ENCODE measurements around the gene PROK2.

PROK2 gene

GRCh38 chr3:71786217-71786549 is 1.2 kb upstream of the PROK2 start:
- DNase-seq = no peak

DNA sequence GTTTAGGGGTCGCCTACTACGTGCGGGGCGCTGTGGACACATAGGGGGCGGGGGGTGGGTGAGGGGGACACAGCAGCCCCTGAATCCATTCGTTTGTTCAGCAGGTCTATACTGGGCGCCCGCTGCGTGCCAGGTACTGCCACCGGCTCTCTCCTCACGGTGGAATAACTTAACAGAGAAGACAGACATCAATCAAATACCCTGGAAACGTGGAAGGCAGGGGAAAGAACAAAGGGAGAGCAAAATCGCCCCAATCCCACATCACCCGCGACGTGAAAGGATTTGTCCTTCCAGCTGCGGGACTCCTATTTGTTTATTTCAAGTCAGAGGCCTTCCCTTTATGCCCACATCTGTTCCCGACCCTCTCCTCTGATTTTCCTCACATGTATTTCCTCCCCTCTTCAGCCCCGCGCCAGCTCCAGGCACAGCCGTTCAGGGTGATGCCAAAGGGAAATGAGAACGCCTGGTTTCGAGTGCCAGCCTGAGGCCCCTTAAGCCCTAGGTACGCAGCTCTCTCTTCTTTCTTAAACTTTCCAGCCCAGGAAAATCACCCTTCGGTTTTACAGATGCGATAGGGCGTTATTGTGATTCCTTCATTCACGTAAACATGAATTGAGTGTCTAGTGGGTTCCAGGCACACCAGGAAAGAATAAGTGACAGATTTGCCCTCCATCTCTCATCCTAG is 726 bp upstream of the PROK2 start:
- no peak for DNase-seq

GRCh38 chr3:71784201-71784913 is 591 bp downstream of the PROK2 start:
- DNase-seq = no peak

- DNase-seq = no peak
These were observed 1.8 kb downstream of the PROK2 start for GRCh38 chr3:71783152-71783551.

DNA sequence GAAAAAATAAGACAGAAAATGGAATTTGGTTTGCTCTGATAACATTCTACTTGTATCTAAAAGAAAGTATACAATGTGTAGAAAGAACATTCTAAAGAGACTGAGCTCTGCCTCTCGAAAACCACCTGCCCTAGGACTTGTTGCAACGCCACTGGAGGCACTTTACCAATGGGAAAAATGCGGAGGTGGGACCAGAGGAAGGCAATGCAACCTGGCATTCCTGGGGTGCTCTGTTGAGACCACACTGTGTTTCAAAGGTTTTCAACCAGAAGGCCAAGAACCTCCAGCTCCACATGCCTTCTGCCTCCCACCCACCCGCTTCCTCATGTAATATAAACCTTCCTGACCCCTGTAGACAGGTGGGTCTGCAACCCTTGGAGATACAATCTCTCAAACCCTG is 4.5 kb downstream of the PROK2 start:
- DNase-seq = no peak

- no peak for DNase-seq
These were observed 5.1 kb downstream of the PROK2 start for GRCh38 chr3:71779674-71780377.

DNA sequence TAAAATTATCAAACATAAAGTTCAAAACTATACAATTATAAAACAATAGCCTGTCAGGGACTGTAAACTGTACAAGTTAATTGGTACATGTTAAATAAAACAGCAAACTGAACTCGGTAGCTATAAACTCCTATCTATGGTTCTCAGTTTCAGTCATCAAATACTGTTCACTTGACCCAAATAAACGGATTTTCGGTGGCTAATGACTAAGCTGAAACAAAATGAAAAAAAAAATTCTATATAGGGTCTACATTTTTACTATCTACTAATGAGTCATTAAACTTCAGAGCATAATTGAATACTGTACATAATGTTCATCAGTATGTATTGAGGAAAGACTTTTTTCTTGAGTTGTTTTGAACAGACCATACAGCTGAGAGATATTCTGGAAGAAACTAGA is 6.6 kb downstream of the PROK2 start:
- no peak for DNase-seq

- DNase-seq = no peak
These were observed 8.4 kb downstream of the PROK2 start for GRCh38 chr3:71776538-71776937.

DNA sequence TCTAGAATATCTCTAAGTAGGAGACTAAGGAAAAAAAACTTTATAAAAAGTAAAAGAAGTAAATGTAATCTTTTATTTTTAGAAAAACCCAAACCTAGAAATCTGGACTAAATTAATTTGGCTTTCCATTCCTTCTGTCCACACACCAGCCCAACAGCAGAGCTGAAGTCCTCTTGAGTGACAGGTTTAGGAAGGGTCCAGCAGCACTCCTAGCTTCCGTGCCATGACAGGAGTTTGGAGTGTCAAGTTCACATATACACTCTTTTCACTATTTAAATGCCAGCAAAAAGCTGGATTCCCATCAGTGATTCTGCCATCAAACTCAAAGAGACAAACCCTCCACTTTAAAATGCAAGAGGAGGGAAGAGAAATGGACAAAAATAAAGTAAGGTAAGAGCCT is 13.1 kb downstream of the PROK2 start:
- DNase-seq = no peak

DNA sequence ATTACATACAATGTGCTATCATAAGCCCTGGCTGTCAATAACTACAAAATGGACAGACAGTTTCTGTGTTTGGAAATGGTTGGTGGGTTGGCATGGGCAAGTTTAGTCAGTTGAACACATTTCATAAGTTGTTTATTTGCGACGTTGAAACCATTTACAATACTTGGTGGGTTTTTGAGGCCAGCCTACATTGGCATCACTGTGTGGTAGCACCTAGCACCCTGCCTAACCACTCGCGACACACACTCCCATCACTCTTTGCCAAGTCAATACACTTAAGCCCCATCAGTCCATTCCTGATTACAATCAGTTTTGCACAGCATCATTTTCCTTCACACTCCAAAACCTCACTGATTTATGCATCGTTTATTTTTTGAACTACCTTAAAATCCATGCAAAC is 13.8 kb downstream of the PROK2 start:
- DNase-seq = no peak

DNA sequence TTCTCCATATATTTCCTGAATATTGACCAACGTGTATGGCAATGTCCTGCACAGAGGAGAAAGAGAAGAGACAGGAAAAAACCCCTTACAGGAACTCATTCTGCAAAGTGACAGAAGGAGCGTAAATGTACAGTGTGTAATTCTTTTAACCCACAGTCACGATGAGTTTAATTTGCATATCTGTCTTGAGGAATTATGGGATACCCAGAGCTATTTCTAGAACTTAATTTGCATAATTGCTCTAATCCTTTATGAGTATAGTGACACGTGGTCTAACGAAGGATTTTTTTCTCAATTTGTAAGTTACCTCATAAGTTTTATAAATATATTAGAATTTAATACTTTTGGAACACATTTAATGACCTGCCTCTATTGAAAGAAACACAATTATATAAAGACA is 21.5 kb downstream of the PROK2 start:
- DNase-seq = no peak

- DNase-seq = no peak
These were observed 24.8 kb downstream of the PROK2 start for GRCh38 chr3:71760140-71760539.

DNA sequence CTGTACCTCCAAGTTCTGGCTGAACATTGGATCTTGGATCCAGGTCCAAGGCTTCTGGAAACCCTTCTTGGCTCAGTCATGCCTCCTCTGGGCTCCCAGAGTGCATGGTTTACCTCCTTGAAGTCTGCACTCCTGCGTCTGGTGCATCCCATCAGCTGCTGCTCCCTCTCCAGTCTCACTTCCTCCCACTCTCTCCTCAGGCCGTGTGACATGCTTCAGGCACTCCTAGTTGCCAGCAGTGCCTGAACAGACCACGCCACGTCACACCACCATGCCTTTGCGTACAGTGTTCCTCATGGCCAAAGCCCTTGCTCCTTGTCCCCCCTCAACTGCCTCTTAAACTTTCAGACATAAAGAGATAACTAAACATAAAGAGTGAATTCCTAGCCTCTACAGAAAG is 25.5 kb downstream of the PROK2 start:
- no peak for DNase-seq

- DNase-seq = no peak
These were observed 26.9 kb downstream of the PROK2 start for GRCh38 chr3:71758091-71758490.

DNA sequence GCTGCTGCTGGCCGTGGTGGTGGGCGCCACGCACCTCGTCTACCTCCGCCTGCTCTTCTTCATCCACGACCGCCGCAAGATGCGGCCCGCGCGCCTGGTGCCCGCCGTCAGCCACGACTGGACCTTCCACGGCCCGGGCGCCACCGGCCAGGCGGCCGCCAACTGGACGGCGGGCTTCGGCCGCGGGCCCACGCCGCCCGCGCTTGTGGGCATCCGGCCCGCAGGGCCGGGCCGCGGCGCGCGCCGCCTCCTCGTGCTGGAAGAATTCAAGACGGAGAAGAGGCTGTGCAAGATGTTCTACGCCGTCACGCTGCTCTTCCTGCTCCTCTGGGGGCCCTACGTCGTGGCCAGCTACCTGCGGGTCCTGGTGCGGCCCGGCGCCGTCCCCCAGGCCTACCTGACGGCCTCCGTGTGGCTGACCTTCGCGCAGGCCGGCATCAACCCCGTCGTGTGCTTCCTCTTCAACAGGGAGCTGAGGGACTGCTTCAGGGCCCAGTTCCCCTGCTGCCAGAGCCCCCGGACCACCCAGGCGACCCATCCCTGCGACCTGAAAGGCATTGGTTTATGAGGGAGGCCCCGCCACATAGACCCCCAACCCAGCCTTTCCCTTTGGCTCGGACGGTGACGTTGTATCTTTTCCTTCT is 30.2 kb downstream of the PROK2 start:
- DNase-seq = no peak

DNA sequence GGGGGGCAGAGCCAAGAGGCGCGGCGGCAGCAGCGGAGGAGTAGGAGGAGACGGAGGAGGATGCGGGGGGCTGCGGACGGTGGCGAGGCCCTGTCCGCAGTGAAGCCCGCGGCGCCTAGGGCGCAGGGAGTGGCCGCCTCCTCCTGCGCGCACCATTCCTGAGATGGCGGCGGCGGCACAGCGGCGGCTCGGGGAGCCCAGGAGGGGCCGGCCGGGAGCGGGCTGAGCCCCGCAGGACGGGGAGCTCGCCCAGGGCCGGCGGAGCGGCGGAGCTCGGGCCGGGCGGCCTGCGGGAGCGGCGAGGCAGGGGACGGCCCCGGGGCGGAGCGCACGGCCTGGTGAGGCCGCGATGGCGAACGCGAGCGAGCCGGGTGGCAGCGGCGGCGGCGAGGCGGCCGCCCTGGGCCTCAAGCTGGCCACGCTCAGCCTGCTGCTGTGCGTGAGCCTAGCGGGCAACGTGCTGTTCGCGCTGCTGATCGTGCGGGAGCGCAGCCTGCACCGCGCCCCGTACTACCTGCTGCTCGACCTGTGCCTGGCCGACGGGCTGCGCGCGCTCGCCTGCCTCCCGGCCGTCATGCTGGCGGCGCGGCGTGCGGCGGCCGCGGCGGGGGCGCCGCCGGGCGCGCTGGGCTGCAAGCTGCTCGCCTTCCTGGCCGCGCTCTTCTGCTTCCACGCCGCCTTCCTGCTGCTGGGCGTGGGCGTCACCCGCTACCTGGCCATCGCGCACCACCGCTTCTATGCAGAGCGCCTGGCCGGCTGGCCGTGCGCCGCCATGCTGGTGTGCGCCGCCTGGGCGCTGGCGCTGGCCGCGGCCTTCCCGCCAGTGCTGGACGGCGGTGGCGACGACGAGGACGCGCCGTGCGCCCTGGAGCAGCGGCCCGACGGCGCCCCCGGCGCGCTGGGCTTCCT is 31.0 kb downstream of the PROK2 start, which contains the start of gene GPR27:
GPR27 (plus strand) TSS at position 155 of the 909 bp plus-strand sequence; CDS start at position 350, 195 bp downstream.
- no peak for DNase-seq

DNA sequence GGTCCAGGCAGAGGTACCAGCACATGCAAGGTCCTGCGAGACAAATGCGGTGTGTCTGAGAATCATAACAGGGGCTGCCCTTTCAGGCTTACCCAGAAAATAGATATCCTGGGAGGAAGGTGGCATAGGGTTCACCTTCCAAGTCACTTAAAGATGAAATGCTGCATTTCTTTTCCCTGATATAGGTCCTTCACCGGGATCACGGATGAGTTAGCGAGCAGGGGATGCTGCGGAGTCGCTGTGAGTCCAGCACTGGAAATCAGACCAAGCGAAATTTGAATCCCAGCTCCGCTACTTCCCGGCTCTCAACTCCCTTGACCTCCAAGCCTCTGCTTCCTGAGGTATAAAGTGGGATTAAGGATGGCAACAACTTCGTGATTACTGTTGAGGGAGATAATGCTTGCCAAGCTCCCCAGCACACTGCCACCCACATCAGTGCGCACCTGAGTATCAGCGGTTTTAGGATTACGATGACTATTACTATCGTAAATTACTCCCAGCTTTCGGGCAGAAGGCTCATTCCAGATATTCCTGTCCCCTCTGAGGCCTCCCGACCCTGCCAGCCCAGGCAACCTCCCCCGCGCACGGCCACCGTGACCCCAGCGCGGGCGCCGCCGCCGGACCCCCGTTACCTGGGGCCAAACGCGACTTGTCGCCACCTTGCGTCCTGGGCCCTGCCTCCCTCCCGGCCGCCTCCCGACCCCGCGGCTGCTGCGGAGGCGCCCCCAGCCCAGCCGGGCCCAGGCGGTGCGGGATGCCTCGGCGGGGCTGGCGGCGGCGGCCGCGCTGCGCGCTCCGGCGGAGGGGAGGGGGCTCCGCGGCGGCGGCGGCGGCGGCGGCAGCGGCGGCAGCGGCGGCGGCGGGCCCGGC is 31.9 kb downstream of the PROK2 start:
- DNase-seq = no peak

- DNase-seq = no peak
These were observed 33.3 kb downstream of the PROK2 start for GRCh38 chr3:71751602-71752001.

GRCh38 chr3:71744738-71745137 is 40.2 kb downstream of the PROK2 start:
- no peak for DNase-seq

GRCh38 chr3:71742621-71743020 is 42.3 kb downstream of the PROK2 start:
- no peak for DNase-seq

GRCh38 chr3:71734881-71735280 is 50.1 kb downstream of the PROK2 start:
- no peak for DNase-seq

- no peak for DNase-seq
These were observed 51.6 kb downstream of the PROK2 start for GRCh38 chr3:71733319-71733718.

Measured in activated CD4-positive, alpha-beta T cell treated with anti-CD3 and anti-CD28 coated beads, Interleukin-2, amount 50 U/mL, for 1 hour (primary cell).